OCI-M1 (cell line): ENCODE measurements around the gene GNG11.
"Not testable (repeated sequence)": the region's sequence is repeated elsewhere in the genome, so short reads cannot be mapped to it uniquely, and the experiment has no call there.

Experiments
- DNase-seq: peaks from one replicate; lab custom pipeline; 2025; lab: John Stamatoyannopoulos, UW

The GNG11 gene

GRCh38 chr7:93911661-93912060 is 9.9 kb upstream of the GNG11 start:
- not testable (repeated sequence) for DNase-seq

GRCh38 chr7:93913197-93913596 is 8.3 kb upstream of the GNG11 start:
- DNase-seq, result no peak

- DNase-seq, result no peak
Measured at GRCh38 chr7:93914581-93915066, 6.9 kb upstream of the GNG11 start.

DNA sequence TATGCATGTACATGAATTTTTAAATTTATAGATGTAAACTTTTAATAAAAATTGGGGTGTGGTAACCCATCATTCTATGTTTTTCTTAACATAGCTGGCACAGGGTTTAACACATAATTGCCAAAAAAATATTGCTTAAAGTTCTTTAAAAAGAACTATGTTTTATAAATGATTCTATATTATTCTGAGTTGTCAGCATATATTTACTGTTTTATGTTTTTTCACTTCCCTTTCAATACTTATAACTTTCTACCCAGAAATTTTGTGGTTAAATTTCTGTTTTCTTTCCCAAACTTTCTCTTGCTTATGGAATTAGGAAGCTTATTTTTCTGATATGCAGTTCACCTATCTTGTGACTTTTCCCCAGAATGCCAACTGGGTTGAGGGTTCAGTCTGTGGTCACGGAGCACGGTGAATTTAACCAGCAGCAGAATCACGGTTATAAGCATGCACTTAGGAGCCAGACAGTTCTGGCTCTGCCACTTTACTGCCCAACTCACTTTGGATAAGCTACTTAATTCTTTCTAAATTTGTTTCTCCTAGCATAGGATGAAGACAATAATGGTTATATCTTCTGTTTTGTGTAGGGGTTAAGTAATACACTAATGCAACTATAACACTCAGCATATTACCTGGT is 6.2 kb upstream of the GNG11 start:
- DNase-seq, result not testable (repeated sequence)

DNA sequence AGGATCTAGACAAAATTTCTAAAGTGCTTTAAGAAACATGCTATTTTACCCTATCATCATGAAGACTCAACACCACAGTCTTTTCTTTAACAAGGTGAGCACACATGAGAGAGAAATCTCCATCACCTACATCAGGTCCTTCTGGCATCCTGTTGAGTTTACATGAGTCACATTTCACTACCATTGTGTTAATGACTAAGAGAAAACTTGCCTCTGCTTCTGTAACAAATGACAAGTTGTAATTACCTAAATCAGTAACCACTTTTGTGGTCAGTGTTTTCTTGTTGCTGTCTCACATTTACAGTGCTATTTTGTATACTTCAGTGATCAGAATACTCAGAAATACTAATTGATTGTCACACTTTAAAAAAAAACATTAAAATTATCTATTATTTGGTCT is 5.6 kb upstream of the GNG11 start:
- DNase-seq, result not testable (repeated sequence)

DNA sequence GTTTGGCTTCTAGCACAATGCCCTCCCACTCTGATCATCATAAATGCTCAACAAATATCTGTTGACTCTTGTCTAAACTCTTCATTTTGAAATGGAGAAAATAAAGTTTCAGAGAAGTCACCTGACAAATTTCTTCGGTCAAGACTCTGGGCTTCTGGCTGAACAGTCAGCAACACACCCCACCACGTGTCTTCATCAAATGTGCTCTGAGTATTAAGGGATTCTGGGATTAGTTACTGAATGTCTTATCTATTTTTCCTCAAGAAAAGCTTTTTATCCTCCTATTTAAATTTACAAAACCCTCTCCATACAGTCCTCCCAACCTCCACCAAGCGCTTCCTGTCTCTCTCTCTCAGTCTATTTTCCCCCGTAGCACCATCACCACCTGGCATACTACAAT is 5.2 kb upstream of the GNG11 start:
- not testable (repeated sequence) for DNase-seq

- DNase-seq, result no peak
Measured at GRCh38 chr7:93920496-93921182, 896 bp upstream of the GNG11 start.

- DNase-seq, result no peak
Measured at GRCh38 chr7:93921186-93921585, 349 bp upstream of the GNG11 start.

- no peak for DNase-seq
Measured at GRCh38 chr7:93923296-93923695, 1.8 kb downstream of the GNG11 start.

DNA sequence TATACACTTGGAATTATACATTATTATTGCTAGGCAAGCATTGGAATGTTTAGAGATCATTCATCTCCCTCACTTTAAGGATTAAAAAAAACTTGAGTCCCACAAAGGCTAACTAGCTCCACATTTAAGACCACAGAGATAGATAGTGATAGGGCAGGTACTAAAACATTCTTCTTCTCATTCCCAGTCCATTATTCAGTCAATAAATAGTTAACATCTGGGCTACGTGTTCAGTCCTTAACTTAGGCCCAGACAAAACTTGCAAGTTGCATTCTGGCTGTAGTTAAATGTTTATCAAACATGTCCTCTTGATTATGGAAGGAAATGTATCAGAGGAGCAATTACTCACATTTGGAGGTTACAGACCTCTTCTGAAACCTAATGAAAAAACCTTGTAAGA is 2.4 kb downstream of the GNG11 start:
- DNase-seq, result no peak

DNA sequence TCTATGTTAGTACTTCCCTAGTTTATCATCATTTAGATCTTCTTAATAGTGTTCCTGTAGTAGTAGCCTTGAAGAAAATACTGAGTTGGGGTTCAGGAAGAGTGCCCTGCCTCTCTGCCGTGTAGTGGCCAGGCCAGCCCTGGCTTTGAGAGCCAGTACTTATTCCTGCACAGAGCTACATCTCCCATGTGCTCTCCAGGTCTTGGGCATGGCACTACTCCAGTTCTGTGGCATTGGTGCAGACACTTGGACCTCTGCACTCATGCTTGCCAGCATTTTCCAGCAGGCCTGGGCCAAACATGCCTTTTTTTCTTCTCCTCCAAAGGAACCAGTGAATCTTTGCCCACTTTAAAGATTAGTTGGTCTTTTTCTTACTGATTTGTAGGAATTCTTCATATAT is 5.3 kb downstream of the GNG11 start:
- no peak for DNase-seq

DNA sequence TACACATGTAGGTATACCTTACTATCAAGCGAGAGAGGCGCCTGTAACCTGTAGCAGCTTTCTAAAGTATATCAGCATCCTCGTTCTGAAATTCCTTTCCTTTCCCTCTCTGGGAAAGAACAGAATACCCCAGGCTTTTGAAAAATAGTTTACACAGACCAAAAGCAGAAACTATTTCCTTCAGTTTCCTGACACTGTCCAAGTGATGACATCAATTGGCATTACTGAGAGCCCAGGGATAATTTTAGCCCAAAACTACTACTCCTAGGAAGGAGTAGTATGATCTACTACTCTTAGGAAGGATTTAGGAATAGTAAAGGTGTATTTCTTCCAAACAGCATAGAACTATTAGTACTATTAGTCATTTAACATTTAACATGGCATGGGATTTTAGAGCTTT is 6.0 kb downstream of the GNG11 start:
- DNase-seq, result no peak

GRCh38 chr7:93931655-93932054 is 10.1 kb downstream of the GNG11 start:
- DNase-seq, result no peak

DNA sequence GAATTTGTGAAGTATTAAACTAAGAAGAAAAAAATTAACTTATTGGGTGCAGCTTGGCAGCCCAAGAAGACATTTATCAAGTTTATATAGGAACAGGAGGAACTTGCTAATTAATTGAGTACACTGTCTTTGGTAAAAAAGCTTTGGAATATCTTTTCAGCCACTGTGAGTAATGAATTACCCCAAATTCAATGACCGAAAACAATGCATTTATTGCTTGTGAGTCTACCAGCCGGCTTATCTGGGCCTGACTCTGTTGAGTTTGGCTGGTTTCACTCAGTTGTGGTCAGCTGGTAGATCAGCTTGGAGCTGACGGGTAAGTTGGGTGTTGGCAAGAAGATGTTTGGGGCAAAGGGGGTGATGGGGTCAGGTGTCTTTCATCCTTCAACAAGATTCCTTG is 11.6 kb downstream of the GNG11 start:
- no peak for DNase-seq

- DNase-seq, result no peak
Measured at GRCh38 chr7:93935102-93935501, 13.6 kb downstream of the GNG11 start.

GRCh38 chr7:93937818-93938217 is 16.3 kb downstream of the GNG11 start:
- DNase-seq, result no peak

GRCh38 chr7:93938293-93938692 is 16.8 kb downstream of the GNG11 start:
- no peak for DNase-seq

DNA sequence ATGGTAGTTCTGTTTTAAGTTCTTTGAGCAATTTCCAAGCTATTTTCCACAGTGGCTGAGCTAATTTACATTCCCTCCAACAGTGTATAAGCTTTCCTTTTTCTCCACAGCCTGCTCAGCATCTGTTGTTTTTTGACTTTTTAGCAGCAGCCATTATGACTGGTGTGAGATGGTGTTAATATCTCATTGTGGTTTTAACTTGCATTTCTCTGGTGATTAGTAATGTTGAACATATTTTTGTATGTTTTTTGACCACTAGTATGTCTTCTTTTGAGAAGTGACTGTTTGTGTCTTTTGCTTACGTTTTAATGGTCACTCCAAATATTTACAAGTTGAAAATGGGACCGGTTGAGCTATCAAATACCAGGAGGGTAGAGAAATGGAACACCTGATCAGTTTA is 20.4 kb downstream of the GNG11 start:
- DNase-seq, result no peak

- DNase-seq, result peak; percentile 51
Measured at GRCh38 chr7:93943816-93944540, 22.4 kb downstream of the GNG11 start.

GRCh38 chr7:93944673-93945072 is 23.1 kb downstream of the GNG11 start:
- peak; percentile 57 for DNase-seq

DNA sequence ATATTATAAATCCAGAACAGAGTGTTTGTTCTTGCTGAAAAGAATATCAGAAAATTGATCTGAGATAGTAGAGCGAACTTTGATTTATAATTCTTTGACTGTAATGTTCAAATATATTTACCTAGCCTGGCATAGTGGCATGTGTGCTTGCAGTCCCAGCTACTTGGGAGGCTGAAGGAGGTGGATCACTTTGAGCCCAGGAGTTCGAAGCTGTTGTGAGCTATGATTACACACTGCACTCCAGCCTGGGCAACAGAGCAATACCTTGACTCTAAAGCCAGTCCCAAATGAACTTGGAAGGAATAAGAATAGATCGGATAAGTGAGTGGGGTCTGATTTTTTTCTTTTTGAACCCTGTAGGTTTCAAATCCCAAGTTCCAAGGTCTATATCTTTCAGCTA is 23.5 kb downstream of the GNG11 start:
- DNase-seq, result no peak

GRCh38 chr7:93945756-93946535 is 24.4 kb downstream of the GNG11 start:
- peak; percentile 93 for DNase-seq
